ENCODE results near the gene DRC3. TPM values are rescaled to one million over a fixed set of nuclear protein-coding genes. Genes with fewer than 3 reads are reported as not detected.
A peak's percentile ranks its signal among the peaks of the same experiment; 100 is the strongest.

Gene DRC3
- total RNA-seq, 1 donor from 2014 or later, result 1.7 TPM

GRCh38 chr17:18014006-18014405 lies 41.3 kb downstream of the DRC3 start:
- intact Hi-C loops (cut with micrococcal nuclease), result no loop called here
- Histone ChIP-seq H3K9me3 (replicated peaks) (no peaks in the 10 kb centered on the region), H3K4me1 (peaks cover 33% of the 10 kb centered on the region), H3K27ac (replicated peaks) (no peak overlapping the region), H3K4me3 (no peak overlapping the region), H3K27me3 (ENCODE audit: low read depth) (no peaks in the 10 kb centered on the region), H3K36me3 (peaks cover 19% of the 10 kb centered on the region)
- no peak for DNase-seq
- TF ChIP-seq CTCF (IDR thresholded peaks at IDR 0.05; ENCODE audit: borderline replicate concordance), result no peak

- Histone ChIP-seq H3K4me1 (peaks cover 37% of the 10 kb centered on the region), H3K27ac (replicated peaks) (no peak overlapping the region), H3K9me3 (replicated peaks) (no peaks in the 10 kb centered on the region), H3K36me3 (peaks cover 15% of the 10 kb centered on the region), H3K27me3 (ENCODE audit: low read depth) (no peaks in the 10 kb centered on the region), H3K4me3 (no peak overlapping the region)
- no peak for DNase-seq
- no peak for TF ChIP-seq CTCF (IDR thresholded peaks at IDR 0.05; ENCODE audit: borderline replicate concordance)
- intact Hi-C loops (cut with micrococcal nuclease), result no loop called here
These were observed 42.9 kb downstream of the DRC3 start for GRCh38 chr17:18015593-18015992.

- DNase-seq, result no peak
- no peaks in the 10 kb centered on the region for H3K9me3 ChIP-seq (replicated peaks)
- H3K4me3 ChIP-seq, result no peak overlapping the region
- H3K27me3 ChIP-seq (ENCODE audit: low read depth), result no peaks in the 10 kb centered on the region
- H3K27ac ChIP-seq (replicated peaks), result peak overlapping the region; percentile 87
- no peak for TF ChIP-seq CTCF (IDR thresholded peaks at IDR 0.05; ENCODE audit: borderline replicate concordance)
- H3K4me1 ChIP-seq, result peaks cover 46% of the 10 kb centered on the region
- intact Hi-C loops (cut with micrococcal nuclease), result no loop called here
- H3K36me3 ChIP-seq, result peaks cover 19% of the 10 kb centered on the region
These were observed 43.8 kb downstream of the DRC3 start for GRCh38 chr17:18016426-18016825.

- Histone ChIP-seq H3K36me3 (peaks cover 24% of the 10 kb centered on the region), H3K4me1 (peaks cover 50% of the 10 kb centered on the region), H3K27me3 (ENCODE audit: low read depth) (no peaks in the 10 kb centered on the region), H3K4me3 (no peak overlapping the region), H3K9me3 (replicated peaks) (no peaks in the 10 kb centered on the region), H3K27ac (replicated peaks) (peak overlapping the region; percentile 87)
- no peak for DNase-seq
- TF ChIP-seq CTCF (IDR thresholded peaks at IDR 0.05; ENCODE audit: borderline replicate concordance), result no peak
- intact Hi-C loops (cut with micrococcal nuclease), result no loop called here
These were observed 45.3 kb downstream of the DRC3 start for GRCh38 chr17:18017958-18018357.

GRCh38 chr17:18018411-18018921 lies 45.8 kb downstream of the DRC3 start:
- no peak for DNase-seq
- TF ChIP-seq CTCF (IDR thresholded peaks at IDR 0.05; ENCODE audit: borderline replicate concordance), result no peak
- H3K9me3 ChIP-seq (replicated peaks), result no peaks in the 10 kb centered on the region
- peaks cover 24% of the 10 kb centered on the region for H3K36me3 ChIP-seq
- intact Hi-C loops (cut with micrococcal nuclease), result no loop called here
- H3K27me3 ChIP-seq (ENCODE audit: low read depth), result no peaks in the 10 kb centered on the region
- H3K4me3 ChIP-seq, result no peak overlapping the region
- peaks cover 50% of the 10 kb centered on the region for H3K4me1 ChIP-seq
- peak overlapping the region; percentile 87 for H3K27ac ChIP-seq (replicated peaks)

All from left ventricle myocardium inferior (tissue), 1 donor.